Measurements from ENCODE around the gene NRAP. TPM values are rescaled to one million over a fixed set of nuclear protein-coding genes. Genes with fewer than 3 reads are reported as not detected.

Gene NRAP
- total and polyA plus RNA-seq, 2 experiments from 2014 or later, result not detected

- no peak overlapping the region for H3K27ac ChIP-seq (ENCODE audit: low read depth)
- Mint-ChIP-seq H3K4me1 (no peaks in the 10 kb centered on the region), H3K4me3 (no peak overlapping the region), H3K27ac (no peak overlapping the region), H3K27me3 (ENCODE audit: insufficient read depth, low read depth, poor library complexity) (peaks cover 4% of the 10 kb centered on the region), H3K36me3 (ENCODE audit: low read depth) (no peaks in the 10 kb centered on the region), H3K9me3 (no peaks in the 10 kb centered on the region)
- no peak for DNase-seq (ENCODE audit: low spot score)
- H2AFZ ChIP-seq, result no peak overlapping the region
- H3F3A ChIP-seq (replicated peaks; ENCODE audit: low read depth), result no peaks in the 10 kb centered on the region
- H3K9me2 ChIP-seq (ENCODE audit: insufficient read depth), result no peaks in the 10 kb centered on the region
- H3K4me3 ChIP-seq, result no peak overlapping the region
- TF ChIP-seq ZNF114 (CRISPR knock-in tag; IDR thresholded peaks at IDR 0.05), result no peak
- no peaks in the 10 kb centered on the region for H3K4me1 ChIP-seq (ENCODE audit: insufficient read depth)
- no peaks in the 10 kb centered on the region for H3K79me2 ChIP-seq (replicated peaks; ENCODE audit: insufficient read depth)
- H3K4me2 ChIP-seq, result no peak overlapping the region
- no peaks in the 10 kb centered on the region for H4K20me1 ChIP-seq (replicated peaks; ENCODE audit: insufficient read depth)
- H3K36me3 ChIP-seq (ENCODE audit: insufficient read depth), result no peaks in the 10 kb centered on the region
- H3K27me3 ChIP-seq (ENCODE audit: insufficient read depth), result no peaks in the 10 kb centered on the region
- no peak for ATAC-seq
Observed at GRCh38 chr10:113592380-113592779, 71.5 kb downstream of the NRAP start.

GRCh38 chr10:113590581-113590980, 73.3 kb downstream of the NRAP start:
- Mint-ChIP-seq H3K27me3 (ENCODE audit: insufficient read depth, low read depth, poor library complexity) (peaks cover 5% of the 10 kb centered on the region), H3K27ac (no peak overlapping the region), H3K4me3 (no peak overlapping the region), H3K36me3 (ENCODE audit: low read depth) (no peaks in the 10 kb centered on the region), H3K4me1 (no peaks in the 10 kb centered on the region), H3K9me3 (no peaks in the 10 kb centered on the region)
- ATAC-seq, result no peak
- TF ChIP-seq JUNB (IDR thresholded peaks at IDR 0.05; ENCODE audit: unreplicated experiment) (no peak), POLR2AphosphoS5 (IDR thresholded peaks at IDR 0.05; ENCODE audit: low read depth) (no peak), ETS1 (IDR thresholded peaks at IDR 0.05) (no peak), CREB1 (CRISPR knock-in tag; IDR thresholded peaks at IDR 0.05; ENCODE audit: low read depth) (no peak), EZH2phosphoT487 (IDR thresholded peaks at IDR 0.05; ENCODE audit: unreplicated experiment) (no peak)
- Histone ChIP-seq H3K4me2 (no peak overlapping the region), H3K79me2 (replicated peaks; ENCODE audit: insufficient read depth) (no peaks in the 10 kb centered on the region), H3K36me3 (ENCODE audit: insufficient read depth) (no peaks in the 10 kb centered on the region), H3K4me1 (ENCODE audit: insufficient read depth) (no peaks in the 10 kb centered on the region), H4K20me1 (replicated peaks; ENCODE audit: insufficient read depth) (no peaks in the 10 kb centered on the region), H2AFZ (no peak overlapping the region), H3F3A (replicated peaks; ENCODE audit: low read depth) (no peaks in the 10 kb centered on the region), H3K9me2 (ENCODE audit: insufficient read depth) (peaks cover 4% of the 10 kb centered on the region; the same call in 1 of the 2 replicates), H3K4me3 (no peak overlapping the region), H3K27ac (ENCODE audit: low read depth) (no peak overlapping the region), H3K27me3 (ENCODE audit: insufficient read depth) (no peaks in the 10 kb centered on the region)
- DNase-seq (ENCODE audit: low spot score), result no peak

- H3K4me2 ChIP-seq, result no peak overlapping the region
- H3K4me3 Mint-ChIP-seq, result no peak overlapping the region
- no peaks in the 10 kb centered on the region for H3K27me3 ChIP-seq (ENCODE audit: insufficient read depth)
- no peaks in the 10 kb centered on the region for H4K20me1 ChIP-seq (replicated peaks; ENCODE audit: insufficient read depth)
- peaks cover 5% of the 10 kb centered on the region for H3K27me3 Mint-ChIP-seq (ENCODE audit: insufficient read depth, low read depth, poor library complexity)
- no peaks in the 10 kb centered on the region for H3K36me3 ChIP-seq (ENCODE audit: insufficient read depth)
- H3K4me3 ChIP-seq, result no peak overlapping the region
- H3K9me3 Mint-ChIP-seq, result no peaks in the 10 kb centered on the region
- H3K27ac ChIP-seq (ENCODE audit: low read depth), result no peak overlapping the region
- H3K4me1 ChIP-seq (ENCODE audit: insufficient read depth), result no peaks in the 10 kb centered on the region
- no peaks in the 10 kb centered on the region for H3K36me3 Mint-ChIP-seq (ENCODE audit: low read depth)
- peaks cover 2% of the 10 kb centered on the region; the same call in 2 of the 3 replicates for H3K4me1 Mint-ChIP-seq
- peaks cover 4% of the 10 kb centered on the region; the same call in 1 of the 2 replicates for H3K9me2 ChIP-seq (ENCODE audit: insufficient read depth)
- DNase-seq (ENCODE audit: low spot score) (no peak), ATAC-seq (no peak)
- no peaks in the 10 kb centered on the region for H3F3A ChIP-seq (replicated peaks; ENCODE audit: low read depth)
- no peak overlapping the region for H2AFZ ChIP-seq
- H3K27ac Mint-ChIP-seq, result no peak overlapping the region
- no peaks in the 10 kb centered on the region for H3K79me2 ChIP-seq (replicated peaks; ENCODE audit: insufficient read depth)
- TF ChIP-seq POLR2AphosphoS5 (IDR thresholded peaks at IDR 0.05; ENCODE audit: low read depth) (no peak), JUNB (IDR thresholded peaks at IDR 0.05; ENCODE audit: unreplicated experiment) (no peak), CREB1 (CRISPR knock-in tag; IDR thresholded peaks at IDR 0.05; ENCODE audit: low read depth) (no peak), CTCF (conservative IDR thresholded peaks at IDR 0.05; ENCODE audit: low read depth in 2 of 2) (no peak), NANOG (IDR thresholded peaks at IDR 0.05; ENCODE audit: borderline replicate concordance) (no peak)
Observed at GRCh38 chr10:113589201-113589770, 74.6 kb downstream of the NRAP start.

Data from GM23338 (cell line).